MCF 10A (cell line): ENCODE results near the gene SACM1L. TPM values are rescaled to one million over a fixed set of nuclear protein-coding genes. Genes with fewer than 3 reads are reported as not detected.
A peak's percentile ranks its signal among the peaks of the same experiment; 100 is the strongest.

Experiments used
- BruUV-seq: library from RNA; stranded (reverse); fragments of 400-500 nt; replicated peaks from 2 replicates; lab custom pipeline; 2021; lab: Mats Ljungman, UMichigan
- CTCF ChIA-PET: fragments of 300-600 bp; sonication (Branson Sonifier 250); formaldehyde crosslinking; extraction: SDS; loops from one replicate; lab custom pipeline; 2021; ENCODE audit warnings: antibody characterized with exemption, inconsistent platforms; lab: Yijun Ruan, JAX
- POLR2A ChIA-PET: fragments of 300-600, 350-650 bp; sonication (Branson Sonifier 250); formaldehyde crosslinking; extraction: SDS; loops from one replicate; lab custom pipeline; 2020; ENCODE audit warnings: antibody characterized with exemption, inconsistent platforms; lab: Yijun Ruan, JAX
- DNase-seq: peaks from one replicate; pipeline ENCODE4 v3.0.0-alpha.2; 2018; ENCODE audit not compliant: unreplicated experiment
- H3K27ac Mint-ChIP-seq: one replicate; pipeline ENCODE4 v1.8.0; 2022; ENCODE audit warnings: mild to moderate bottlenecking, low read depth, mixed read lengths; ENCODE audit not compliant: unreplicated experiment
- H3K27me3 Mint-ChIP-seq: one replicate; pipeline ENCODE4 v1.8.0; 2022; ENCODE audit warnings: mixed read lengths; ENCODE audit not compliant: insufficient read depth, unreplicated experiment
- H3K36me3 Mint-ChIP-seq: one replicate; pipeline ENCODE4 v1.8.0; 2022; ENCODE audit warnings: mild to moderate bottlenecking, moderate library complexity, mixed read lengths; ENCODE audit not compliant: insufficient read depth, unreplicated experiment
- H3K4me1 Mint-ChIP-seq: one replicate; pipeline ENCODE4 v1.8.0; 2022; ENCODE audit warnings: mixed read lengths; ENCODE audit not compliant: insufficient read depth, unreplicated experiment
- H3K4me3 Mint-ChIP-seq: one replicate; pipeline ENCODE4 v1.8.0; 2022; ENCODE audit warnings: mild to moderate bottlenecking, moderate library complexity, mixed read lengths; ENCODE audit not compliant: unreplicated experiment
- H3K9me3 Mint-ChIP-seq: one replicate; pipeline ENCODE4 v1.8.0; 2022; ENCODE audit warnings: mixed read lengths; ENCODE audit not compliant: unreplicated experiment
- CTCF ChIP-seq: fragments of 200-600 bp; IDR thresholded peaks from one replicate; pipeline ENCODE4 v1.8.0; 2022; ENCODE audit warnings: antibody characterized with exemption, mild to moderate bottlenecking; ENCODE audit not compliant: unreplicated experiment
- intact Hi-C: fragments of 100-400 bp; cut with micrococcal nuclease; formaldehyde crosslinking; loops from 2 replicates; pipeline ENCODE4 v1.14.1; 2022
- total RNA-seq: library from RNA; stranded (reverse); gene quantifications from 2 replicates; pipeline ENCODE4 v1.2.3, GENCODE V29; 2022

The SACM1L gene
- total RNA-seq, 1 experiment from 2014 or later: 39.3 TPM

- ChIA-PET POLR2A (interaction anchor here (1.1 to 2.5 kb wide), 6 partner anchors 9 to 145 kb away, joined by 4 to 8 read pairs (median 5); no protein-coding TSS in a partner anchor), CTCF (interaction anchor here (0.6 to 3.0 kb wide), 25 partner anchors 9 to 921 kb away, joined by 3 to 28 read pairs (median 5); partner anchors contain the start of gene LIMD1)
- Mint-ChIP-seq H3K4me1 (peaks cover 19% of the 10 kb centered on the region), H3K27ac (peak overlapping the region; percentile 35), H3K9me3 (no peaks in the 10 kb centered on the region), H3K4me3 (no peak overlapping the region), H3K36me3 (peaks cover 20% of the 10 kb centered on the region), H3K27me3 (no peaks in the 10 kb centered on the region)
- BruUV-seq: no TSS peak
- TF ChIP-seq CTCF: no peak
- intact Hi-C loops: loop anchor here (1.0 to 5.0 kb wide), 5 partner anchors 63 to 619 kb away; no protein-coding TSS in a partner anchor
- no peak for DNase-seq
Measured at GRCh38 chr3:45655906-45656305, 33.3 kb upstream of the SACM1L start.

- intact Hi-C loops: loop anchor here (1.0 to 5.0 kb wide), 5 partner anchors 63 to 619 kb away; no protein-coding TSS in a partner anchor
- H3K27me3 Mint-ChIP-seq: no peaks in the 10 kb centered on the region
- DNase-seq: peak; percentile 97
- peak overlapping the region; percentile 19 for H3K27ac Mint-ChIP-seq
- ChIA-PET CTCF (interaction anchor here (0.6 to 3.0 kb wide), 38 partner anchors 10 to 629 kb away, joined by 3 to 28 read pairs (median 4); partner anchors contain the start of gene LIMD1), POLR2A (interaction anchor here (0.5 to 2.5 kb wide), 10 partner anchors 10 to 146 kb away, joined by 3 to 8 read pairs (median 4); partner anchors contain the start of gene SACM1L)
- BruUV-seq: no TSS peak
- no peaks in the 10 kb centered on the region for H3K9me3 Mint-ChIP-seq
- peak; percentile 92 for TF ChIP-seq CTCF
- H3K4me1 Mint-ChIP-seq: peaks cover 19% of the 10 kb centered on the region
- H3K36me3 Mint-ChIP-seq: peaks cover 20% of the 10 kb centered on the region
- no peak overlapping the region for H3K4me3 Mint-ChIP-seq
Measured at GRCh38 chr3:45656575-45657363, 32.4 kb upstream of the SACM1L start.

- Mint-ChIP-seq H3K4me3 (no peak overlapping the region), H3K36me3 (peaks cover 12% of the 10 kb centered on the region), H3K9me3 (no peaks in the 10 kb centered on the region), H3K27ac (no peak overlapping the region), H3K27me3 (no peaks in the 10 kb centered on the region), H3K4me1 (peaks cover 10% of the 10 kb centered on the region)
- intact Hi-C loops: loop anchor here (5.0 kb wide), 1 partner anchor 131 kb away; no protein-coding TSS in a partner anchor
- DNase-seq: no peak
- no peak for TF ChIP-seq CTCF
- CTCF ChIA-PET: interaction anchor here (0.6 to 3.0 kb wide), 11 partner anchors 10 to 148 kb away, joined by 3 to 28 read pairs (median 5); no protein-coding TSS in a partner anchor
- POLR2A ChIA-PET: no interaction called here
- BruUV-seq: no TSS peak
Measured at GRCh38 chr3:45657853-45658252, 31.3 kb upstream of the SACM1L start.
